ENCODE results near the gene KRTAP12-4.

GRCh38 chr21:44686843-44687561 lies 32.5 kb upstream of the KRTAP12-4 start:
- TF ChIP-seq CTCF (IDR thresholded peaks at IDR 0.05) (no peak), POLR2A (IDR thresholded peaks at IDR 0.05) (no peak), POLR2AphosphoS5 (IDR thresholded peaks at IDR 0.05) (no peak), EP300 (IDR thresholded peaks at IDR 0.05) (no peak)
